HEK293 (cell line): ENCODE data around the gene PER1.
A peak's percentile ranks its signal among the peaks of the same experiment; 100 is the strongest.

ENCODE experiments used
- GLIS1 ChIP-seq: fragments of 450-650 bp; formaldehyde crosslinking; IDR thresholded peaks from 2 replicates; pipeline ENCODE4 v1.5.1; 2016; ENCODE audit warnings: missing biosample characterization, missing genetic modification characterization
- HOXD13 ChIP-seq: sonication (generic); formaldehyde crosslinking; IDR thresholded peaks from 2 replicates; pipeline ENCODE4 v1.8.0; 2022; ENCODE audit warnings: missing genetic modification reagents, borderline replicate concordance
- KLF1 ChIP-seq: fragments of 450-650 bp; formaldehyde crosslinking; IDR thresholded peaks from 2 replicates; pipeline ENCODE4 v1.5.1; 2016; ENCODE audit warnings: missing biosample characterization, missing genetic modification characterization
- KLF16 ChIP-seq: fragments of 450-650 bp; formaldehyde crosslinking; IDR thresholded peaks from 2 replicates; pipeline ENCODE4 v1.5.1; 2017; ENCODE audit warnings: missing biosample characterization, missing genetic modification characterization
- KLF7 ChIP-seq: fragments of 450-650 bp; formaldehyde crosslinking; IDR thresholded peaks from 2 replicates; pipeline ENCODE4 v1.5.1; 2016; ENCODE audit warnings: missing biosample characterization, missing genetic modification characterization, borderline replicate concordance
- KLF8 ChIP-seq: fragments of 450-650 bp; formaldehyde crosslinking; IDR thresholded peaks from 2 replicates; pipeline ENCODE4 v1.5.1; 2016; ENCODE audit warnings: missing biosample characterization, missing genetic modification characterization
- OVOL3 ChIP-seq: fragments of 450-650 bp; formaldehyde crosslinking; IDR thresholded peaks from 2 replicates; pipeline ENCODE4 v1.5.1; 2016; ENCODE audit warnings: missing biosample characterization, missing genetic modification characterization
- SP7 ChIP-seq: fragments of 450-650 bp; formaldehyde crosslinking; IDR thresholded peaks from 2 replicates; pipeline ENCODE4 v1.5.1; 2016; ENCODE audit warnings: missing biosample characterization, missing genetic modification characterization
- TRIM28 ChIP-seq: IDR thresholded peaks from 2 replicates; pipeline ENCODE4 v1.6.1; 2011; ENCODE audit warnings: low read length, control low read depth, borderline replicate concordance
- ZBTB21 ChIP-seq: fragments of 450-650 bp; formaldehyde crosslinking; IDR thresholded peaks from 2 replicates; pipeline ENCODE4 v1.5.1; 2017; ENCODE audit warnings: missing biosample characterization, missing genetic modification characterization
- ZFP37 ChIP-seq: fragments of 450-650 bp; formaldehyde crosslinking; IDR thresholded peaks from 2 replicates; pipeline ENCODE4 v1.5.1; 2016; ENCODE audit warnings: missing biosample characterization, missing genetic modification characterization
- ZNF19 ChIP-seq: fragments of 450-650 bp; formaldehyde crosslinking; IDR thresholded peaks from 2 replicates; pipeline ENCODE4; 2016; ENCODE audit warnings: missing biosample characterization, missing genetic modification characterization, low read depth
- ZNF529 ChIP-seq: fragments of 450-650 bp; formaldehyde crosslinking; IDR thresholded peaks from 2 replicates; pipeline ENCODE4 v1.5.1; 2017; ENCODE audit warnings: missing genetic modification characterization, missing biosample characterization; ENCODE audit not compliant: insufficient replicate concordance
- ZNF660 ChIP-seq: fragments of 450-650 bp; IDR thresholded peaks from 2 replicates; pipeline ENCODE4 v1.5.1; 2018; ENCODE audit warnings: missing biosample characterization, mild to moderate bottlenecking, missing genetic modification characterization
- ZNF664 ChIP-seq: fragments of 450-650 bp; formaldehyde crosslinking; IDR thresholded peaks from 2 replicates; pipeline ENCODE4 v1.5.1; 2016; ENCODE audit warnings: missing biosample characterization, missing genetic modification characterization
- ZNF707 ChIP-seq: fragments of 450-650 bp; formaldehyde crosslinking; IDR thresholded peaks from 2 replicates; pipeline ENCODE4 v1.5.1; 2016; ENCODE audit warnings: missing biosample characterization, missing genetic modification characterization
- ZNF792 ChIP-seq: fragments of 450-650 bp; formaldehyde crosslinking; IDR thresholded peaks from 2 replicates; pipeline ENCODE4 v1.5.1; 2016; ENCODE audit warnings: missing biosample characterization, missing genetic modification characterization
- ZNF837 ChIP-seq: fragments of 450-650 bp; formaldehyde crosslinking; IDR thresholded peaks from 2 replicates; pipeline ENCODE4 v1.5.1; 2016; ENCODE audit warnings: missing biosample characterization, missing genetic modification characterization
- TF ChIP-seq, protein P1 (sequence below): fragments of 450-650 bp; formaldehyde crosslinking; IDR thresholded peaks from 2 replicates; pipeline ENCODE4 v1.5.1; 2016; ENCODE audit warnings: missing biosample characterization, missing genetic modification characterization
- TF ChIP-seq, protein P2 (sequence below): fragments of 450-650 bp; formaldehyde crosslinking; IDR thresholded peaks from 2 replicates; pipeline ENCODE4 v1.5.1; 2016; ENCODE audit warnings: missing biosample characterization, missing genetic modification characterization
- TF ChIP-seq, protein P3 (sequence below): fragments of 450-650 bp; formaldehyde crosslinking; conservative IDR thresholded peaks from 2 replicates; pipeline ENCODE4 v1.5.1; 2016; ENCODE audit warnings: low read depth, missing biosample characterization, missing genetic modification characterization
- TF ChIP-seq, protein P4 (sequence below): fragments of 450-650 bp; formaldehyde crosslinking; IDR thresholded peaks from 2 replicates; pipeline ENCODE4 v1.5.1; 2017; ENCODE audit warnings: missing biosample characterization, missing genetic modification characterization

The PER1 gene

DNA sequence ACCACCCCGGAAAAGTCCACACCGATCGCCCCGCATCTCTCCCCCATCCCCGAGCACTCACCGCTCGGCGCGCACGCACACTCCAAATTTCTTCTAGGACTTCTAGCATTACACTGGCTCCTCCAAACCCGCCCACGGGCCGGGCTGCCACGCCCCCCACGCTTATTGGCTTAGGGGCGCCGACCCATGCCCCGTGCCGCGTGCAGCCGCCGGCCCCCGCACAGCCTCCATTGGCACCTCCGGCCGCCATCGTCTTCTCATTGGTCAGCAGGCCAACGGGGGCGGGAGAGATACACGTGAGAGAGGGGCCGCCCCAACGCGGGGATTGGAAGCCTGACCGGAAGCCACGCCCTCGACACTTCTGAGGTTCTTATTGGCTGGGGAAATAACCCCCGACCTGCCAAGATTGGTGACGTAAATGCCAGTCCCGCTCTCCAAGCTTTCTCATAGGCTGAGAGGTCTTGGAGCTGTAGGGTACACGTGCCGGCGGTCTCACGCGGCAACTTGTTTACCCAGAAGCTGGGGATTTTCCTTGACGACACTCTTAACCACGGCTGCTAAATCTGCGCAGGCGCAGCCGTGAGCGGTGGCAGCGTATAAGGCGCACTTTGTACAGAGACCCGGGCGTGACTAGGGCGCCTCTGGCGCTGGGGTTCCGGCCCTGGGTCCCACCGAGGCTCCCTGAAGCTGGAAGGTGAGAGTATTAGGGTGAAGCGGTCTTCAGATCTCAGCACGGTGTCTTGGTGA is 4.2 kb upstream of the PER1 start (continued):
- TF ChIP-seq ZNF837, result no peak
- TF ChIP-seq, protein P1, sequence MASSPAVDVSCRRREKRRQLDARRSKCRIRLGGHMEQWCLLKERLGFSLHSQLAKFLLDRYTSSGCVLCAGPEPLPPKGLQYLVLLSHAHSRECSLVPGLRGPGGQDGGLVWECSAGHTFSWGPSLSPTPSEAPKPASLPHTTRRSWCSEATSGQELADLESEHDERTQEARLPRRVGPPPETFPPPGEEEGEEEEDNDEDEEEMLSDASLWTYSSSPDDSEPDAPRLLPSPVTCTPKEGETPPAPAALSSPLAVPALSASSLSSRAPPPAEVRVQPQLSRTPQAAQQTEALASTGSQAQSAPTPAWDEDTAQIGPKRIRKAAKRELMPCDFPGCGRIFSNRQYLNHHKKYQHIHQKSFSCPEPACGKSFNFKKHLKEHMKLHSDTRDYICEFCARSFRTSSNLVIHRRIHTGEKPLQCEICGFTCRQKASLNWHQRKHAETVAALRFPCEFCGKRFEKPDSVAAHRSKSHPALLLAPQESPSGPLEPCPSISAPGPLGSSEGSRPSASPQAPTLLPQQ (tag by site-specific recombination), result peak; percentile 91
- TF ChIP-seq, protein P2, sequence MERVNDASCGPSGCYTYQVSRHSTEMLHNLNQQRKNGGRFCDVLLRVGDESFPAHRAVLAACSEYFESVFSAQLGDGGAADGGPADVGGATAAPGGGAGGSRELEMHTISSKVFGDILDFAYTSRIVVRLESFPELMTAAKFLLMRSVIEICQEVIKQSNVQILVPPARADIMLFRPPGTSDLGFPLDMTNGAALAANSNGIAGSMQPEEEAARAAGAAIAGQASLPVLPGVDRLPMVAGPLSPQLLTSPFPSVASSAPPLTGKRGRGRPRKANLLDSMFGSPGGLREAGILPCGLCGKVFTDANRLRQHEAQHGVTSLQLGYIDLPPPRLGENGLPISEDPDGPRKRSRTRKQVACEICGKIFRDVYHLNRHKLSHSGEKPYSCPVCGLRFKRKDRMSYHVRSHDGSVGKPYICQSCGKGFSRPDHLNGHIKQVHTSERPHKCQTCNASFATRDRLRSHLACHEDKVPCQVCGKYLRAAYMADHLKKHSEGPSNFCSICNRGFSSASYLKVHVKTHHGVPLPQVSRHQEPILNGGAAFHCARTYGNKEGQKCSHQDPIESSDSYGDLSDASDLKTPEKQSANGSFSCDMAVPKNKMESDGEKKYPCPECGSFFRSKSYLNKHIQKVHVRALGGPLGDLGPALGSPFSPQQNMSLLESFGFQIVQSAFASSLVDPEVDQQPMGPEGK (tag by site-specific recombination), result peak; percentile 94
- peak; percentile 69 for TF ChIP-seq SP7 (tag by site-specific recombination)
- TF ChIP-seq, protein P3, sequence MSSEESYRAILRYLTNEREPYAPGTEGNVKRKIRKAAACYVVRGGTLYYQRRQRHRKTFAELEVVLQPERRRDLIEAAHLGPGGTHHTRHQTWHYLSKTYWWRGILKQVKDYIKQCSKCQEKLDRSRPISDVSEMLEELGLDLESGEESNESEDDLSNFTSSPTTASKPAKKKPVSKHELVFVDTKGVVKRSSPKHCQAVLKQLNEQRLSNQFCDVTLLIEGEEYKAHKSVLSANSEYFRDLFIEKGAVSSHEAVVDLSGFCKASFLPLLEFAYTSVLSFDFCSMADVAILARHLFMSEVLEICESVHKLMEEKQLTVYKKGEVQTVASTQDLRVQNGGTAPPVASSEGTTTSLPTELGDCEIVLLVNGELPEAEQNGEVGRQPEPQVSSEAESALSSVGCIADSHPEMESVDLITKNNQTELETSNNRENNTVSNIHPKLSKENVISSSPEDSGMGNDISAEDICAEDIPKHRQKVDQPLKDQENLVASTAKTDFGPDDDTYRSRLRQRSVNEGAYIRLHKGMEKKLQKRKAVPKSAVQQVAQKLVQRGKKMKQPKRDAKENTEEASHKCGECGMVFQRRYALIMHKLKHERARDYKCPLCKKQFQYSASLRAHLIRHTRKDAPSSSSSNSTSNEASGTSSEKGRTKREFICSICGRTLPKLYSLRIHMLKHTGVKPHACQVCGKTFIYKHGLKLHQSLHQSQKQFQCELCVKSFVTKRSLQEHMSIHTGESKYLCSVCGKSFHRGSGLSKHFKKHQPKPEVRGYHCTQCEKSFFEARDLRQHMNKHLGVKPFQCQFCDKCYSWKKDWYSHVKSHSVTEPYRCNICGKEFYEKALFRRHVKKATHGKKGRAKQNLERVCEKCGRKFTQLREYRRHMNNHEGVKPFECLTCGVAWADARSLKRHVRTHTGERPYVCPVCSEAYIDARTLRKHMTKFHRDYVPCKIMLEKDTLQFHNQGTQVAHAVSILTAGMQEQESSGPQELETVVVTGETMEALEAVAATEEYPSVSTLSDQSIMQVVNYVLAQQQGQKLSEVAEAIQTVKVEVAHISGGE (tag by site-specific recombination), result peak; percentile 96
- TF ChIP-seq, protein P4, sequence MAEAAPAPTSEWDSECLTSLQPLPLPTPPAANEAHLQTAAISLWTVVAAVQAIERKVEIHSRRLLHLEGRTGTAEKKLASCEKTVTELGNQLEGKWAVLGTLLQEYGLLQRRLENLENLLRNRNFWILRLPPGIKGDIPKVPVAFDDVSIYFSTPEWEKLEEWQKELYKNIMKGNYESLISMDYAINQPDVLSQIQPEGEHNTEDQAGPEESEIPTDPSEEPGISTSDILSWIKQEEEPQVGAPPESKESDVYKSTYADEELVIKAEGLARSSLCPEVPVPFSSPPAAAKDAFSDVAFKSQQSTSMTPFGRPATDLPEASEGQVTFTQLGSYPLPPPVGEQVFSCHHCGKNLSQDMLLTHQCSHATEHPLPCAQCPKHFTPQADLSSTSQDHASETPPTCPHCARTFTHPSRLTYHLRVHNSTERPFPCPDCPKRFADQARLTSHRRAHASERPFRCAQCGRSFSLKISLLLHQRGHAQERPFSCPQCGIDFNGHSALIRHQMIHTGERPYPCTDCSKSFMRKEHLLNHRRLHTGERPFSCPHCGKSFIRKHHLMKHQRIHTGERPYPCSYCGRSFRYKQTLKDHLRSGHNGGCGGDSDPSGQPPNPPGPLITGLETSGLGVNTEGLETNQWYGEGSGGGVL (tag by site-specific recombination), result no peak
- TF ChIP-seq TRIM28, result no peak
- no peak for TF ChIP-seq ZNF792 (tag by site-specific recombination)
- peak; percentile 73; the same call in 1 of the 2 replicates for TF ChIP-seq ZNF660 (tag by site-specific recombination)
- TF ChIP-seq ZNF707 (tag by site-specific recombination), result no peak
- no peak for TF ChIP-seq OVOL3
- TF ChIP-seq ZNF19 (tag by site-specific recombination), result no peak
- peak; percentile 95 for TF ChIP-seq KLF16 (tag by site-specific recombination)
- TF ChIP-seq KLF7 (tag by site-specific recombination), result no peak
- peak; percentile 72 for TF ChIP-seq ZBTB21
- TF ChIP-seq HOXD13 (CRISPR knock-in tag), result no peak
- TF ChIP-seq ZFP37 (tag by site-specific recombination), result no peak
- TF ChIP-seq GLIS1 (tag by site-specific recombination), result peak; percentile 74
- TF ChIP-seq ZNF664, result no peak
- peak; percentile 74 for TF ChIP-seq KLF1 (tag by site-specific recombination)
- TF ChIP-seq ZNF529 (tag by site-specific recombination), result no peak
- TF ChIP-seq KLF8 (tag by site-specific recombination), result peak; percentile 83
